ENCODE measurements around the gene MYLK.

DNA sequence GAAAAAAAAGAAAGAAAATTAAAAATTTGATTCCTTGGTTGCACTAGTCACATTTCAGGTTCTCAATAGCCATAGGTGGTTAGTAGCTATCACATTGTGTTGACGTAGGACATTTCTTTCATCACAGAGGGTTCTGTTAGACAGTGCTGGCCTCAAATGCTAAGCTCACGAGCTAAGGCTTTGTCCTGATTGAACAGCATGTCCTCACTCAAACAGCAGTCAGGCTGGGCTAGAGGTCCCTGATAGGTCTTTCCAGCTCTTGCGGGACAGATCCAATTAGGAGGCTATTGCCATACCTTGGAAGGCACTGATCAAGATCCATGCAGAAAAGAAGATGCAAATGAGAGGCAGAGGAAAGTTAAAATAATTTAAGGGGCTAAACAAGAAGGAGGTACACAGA is 213.4 kb downstream of the MYLK start:
- TF ChIP-seq, protein P1, sequence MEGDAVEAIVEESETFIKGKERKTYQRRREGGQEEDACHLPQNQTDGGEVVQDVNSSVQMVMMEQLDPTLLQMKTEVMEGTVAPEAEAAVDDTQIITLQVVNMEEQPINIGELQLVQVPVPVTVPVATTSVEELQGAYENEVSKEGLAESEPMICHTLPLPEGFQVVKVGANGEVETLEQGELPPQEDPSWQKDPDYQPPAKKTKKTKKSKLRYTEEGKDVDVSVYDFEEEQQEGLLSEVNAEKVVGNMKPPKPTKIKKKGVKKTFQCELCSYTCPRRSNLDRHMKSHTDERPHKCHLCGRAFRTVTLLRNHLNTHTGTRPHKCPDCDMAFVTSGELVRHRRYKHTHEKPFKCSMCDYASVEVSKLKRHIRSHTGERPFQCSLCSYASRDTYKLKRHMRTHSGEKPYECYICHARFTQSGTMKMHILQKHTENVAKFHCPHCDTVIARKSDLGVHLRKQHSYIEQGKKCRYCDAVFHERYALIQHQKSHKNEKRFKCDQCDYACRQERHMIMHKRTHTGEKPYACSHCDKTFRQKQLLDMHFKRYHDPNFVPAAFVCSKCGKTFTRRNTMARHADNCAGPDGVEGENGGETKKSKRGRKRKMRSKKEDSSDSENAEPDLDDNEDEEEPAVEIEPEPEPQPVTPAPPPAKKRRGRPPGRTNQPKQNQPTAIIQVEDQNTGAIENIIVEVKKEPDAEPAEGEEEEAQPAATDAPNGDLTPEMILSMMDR (IDR thresholded peaks at IDR 0.05) = no peak
- no peak for TF ChIP-seq POLR2A (IDR thresholded peaks at IDR 0.05)
